ENCODE data around the gene LONRF3.

Gene LONRF3

GRCh38 chrX:119040432-119040831, 66.0 kb downstream of the LONRF3 start:
- no peak for DNase-seq

GRCh38 chrX:119041175-119041574, 66.8 kb downstream of the LONRF3 start:
- DNase-seq = no peak

GRCh38 chrX:119042040-119042439, 67.6 kb downstream of the LONRF3 start:
- no peak for DNase-seq

GRCh38 chrX:119042996-119043395, 68.6 kb downstream of the LONRF3 start:
- DNase-seq = no peak

- DNase-seq = no peak
These were observed 71.5 kb downstream of the LONRF3 start for GRCh38 chrX:119045884-119046283.

GRCh38 chrX:119055687-119056086, 81.3 kb downstream of the LONRF3 start:
- DNase-seq = no peak

GRCh38 chrX:119062750-119063374, 88.4 kb downstream of the LONRF3 start:
- DNase-seq = no peak

- no peak for DNase-seq
These were observed 89.0 kb downstream of the LONRF3 start for GRCh38 chrX:119063428-119063827.

- no peak for DNase-seq
These were observed 92.8 kb downstream of the LONRF3 start for GRCh38 chrX:119067023-119067739.

Measured in GOT3 (cell line).